Measurements from ENCODE around the gene NARF. TPM values are rescaled to one million over a fixed set of nuclear protein-coding genes. Genes with fewer than 3 reads are reported as not detected.

Gene NARF
- total and polyA plus RNA-seq, 2 donors from 2014 or later: 29.1 to 45.8 TPM

- Histone ChIP-seq H3K36me3 (ENCODE audit: control insufficient read depth in 2 of 3, insufficient read depth in 3 of 3, low read length in 3 of 3) (peaks cover 6 to 33% (median 18%) of the 10 kb centered on the region in 3 donors), H3K9ac (ENCODE audit: low read length in 3 of 3) (no peak overlapping the region), H3K4me3 (ENCODE audit: low read length in 3 of 3) (no peak overlapping the region), H3K4me1 (ENCODE audit: control insufficient read depth in 2 of 3, insufficient read depth in 2 of 3, low read depth in 1 of 3, low read length in 3 of 3) (no peaks in the 10 kb centered on the region), H3K9me3 (ENCODE audit: control insufficient read depth in 2 of 3, insufficient read depth in 1 of 3, low read length in 3 of 3) (no peaks in the 10 kb centered on the region), H3K27ac (ENCODE audit: low read depth in 2 of 2, low read length in 2 of 2) (no peak overlapping the region), H3K27me3 (ENCODE audit: control insufficient read depth, insufficient read depth, low read length) (no peaks in the 10 kb centered on the region)
- DNase-seq: no peak
- intact Hi-C loops (cut with DNase I): no loop called here
- no peak for FAIRE-seq
- TF ChIP-seq, protein P1, sequence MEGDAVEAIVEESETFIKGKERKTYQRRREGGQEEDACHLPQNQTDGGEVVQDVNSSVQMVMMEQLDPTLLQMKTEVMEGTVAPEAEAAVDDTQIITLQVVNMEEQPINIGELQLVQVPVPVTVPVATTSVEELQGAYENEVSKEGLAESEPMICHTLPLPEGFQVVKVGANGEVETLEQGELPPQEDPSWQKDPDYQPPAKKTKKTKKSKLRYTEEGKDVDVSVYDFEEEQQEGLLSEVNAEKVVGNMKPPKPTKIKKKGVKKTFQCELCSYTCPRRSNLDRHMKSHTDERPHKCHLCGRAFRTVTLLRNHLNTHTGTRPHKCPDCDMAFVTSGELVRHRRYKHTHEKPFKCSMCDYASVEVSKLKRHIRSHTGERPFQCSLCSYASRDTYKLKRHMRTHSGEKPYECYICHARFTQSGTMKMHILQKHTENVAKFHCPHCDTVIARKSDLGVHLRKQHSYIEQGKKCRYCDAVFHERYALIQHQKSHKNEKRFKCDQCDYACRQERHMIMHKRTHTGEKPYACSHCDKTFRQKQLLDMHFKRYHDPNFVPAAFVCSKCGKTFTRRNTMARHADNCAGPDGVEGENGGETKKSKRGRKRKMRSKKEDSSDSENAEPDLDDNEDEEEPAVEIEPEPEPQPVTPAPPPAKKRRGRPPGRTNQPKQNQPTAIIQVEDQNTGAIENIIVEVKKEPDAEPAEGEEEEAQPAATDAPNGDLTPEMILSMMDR (IDR thresholded peaks at IDR 0.05; ENCODE audit: borderline replicate concordance, extremely low read depth, insufficient read depth): no peak
Observed at GRCh38 chr17:82483836-82484235, 25.3 kb downstream of the NARF start.

DNA sequence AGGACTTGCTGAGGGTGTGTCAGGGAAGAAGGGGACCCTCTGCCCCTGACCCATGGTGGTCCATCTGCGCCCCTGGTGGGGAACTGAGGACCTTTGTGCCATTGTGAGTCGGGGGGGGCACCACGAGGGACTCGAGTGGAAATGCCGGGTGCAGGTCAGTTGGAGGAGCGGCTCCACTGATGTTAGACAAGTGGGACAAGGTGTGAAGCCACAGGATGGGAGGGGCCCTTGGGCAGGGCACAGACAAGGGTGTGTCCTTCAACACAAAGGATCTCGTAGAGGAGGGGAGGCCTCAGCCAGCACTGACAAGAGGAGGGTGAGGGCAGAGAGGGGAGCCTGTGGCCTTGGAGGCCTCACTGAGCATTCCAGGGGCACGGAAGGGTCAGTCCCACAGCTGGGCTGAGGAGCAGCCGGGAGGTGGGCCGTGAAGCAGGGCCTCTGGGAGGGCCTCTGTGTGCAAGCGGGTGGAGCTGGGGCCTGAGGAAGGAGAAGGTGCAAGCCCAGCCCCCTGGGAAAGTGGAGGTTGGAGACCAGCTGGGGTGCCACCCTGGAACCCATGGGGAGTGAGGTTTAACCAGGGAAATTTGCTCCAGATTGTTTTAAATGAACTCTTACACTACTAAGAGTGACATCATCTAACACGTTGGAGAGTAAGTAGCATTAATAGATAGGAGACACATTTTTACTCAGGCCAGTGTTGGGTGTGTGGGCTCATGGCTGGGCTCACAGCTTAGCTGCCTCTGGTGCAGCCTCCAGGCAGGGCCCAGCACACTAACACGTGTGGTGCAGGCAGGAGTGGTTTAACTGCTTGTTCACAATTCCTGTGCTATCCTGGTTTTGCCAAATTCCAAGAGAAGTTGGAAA, 27.9 kb downstream of the NARF start:
- H3K36me3 ChIP-seq (ENCODE audit: control insufficient read depth in 2 of 3, insufficient read depth in 3 of 3, low read length in 3 of 3): peaks cover 2 to 25% (median 14%) of the 10 kb centered on the region in 3 donors

GRCh38 chr17:82487910-82488309, 29.4 kb downstream of the NARF start:
- H3K4me3 ChIP-seq (ENCODE audit: low read length in 3 of 3): no peak overlapping the region
- FAIRE-seq (no peak), DNase-seq (no peak)
- H3K27me3 ChIP-seq (ENCODE audit: control insufficient read depth, insufficient read depth, low read length): no peaks in the 10 kb centered on the region
- TF ChIP-seq, protein P1 (IDR thresholded peaks at IDR 0.05; ENCODE audit: borderline replicate concordance, extremely low read depth, insufficient read depth): no peak
- H3K9ac ChIP-seq (ENCODE audit: low read length in 3 of 3): no peak overlapping the region
- H3K4me1 ChIP-seq (ENCODE audit: control insufficient read depth in 2 of 3, insufficient read depth in 2 of 3, low read depth in 1 of 3, low read length in 3 of 3): no peaks in the 10 kb centered on the region
- no peaks in the 10 kb centered on the region for H3K9me3 ChIP-seq (ENCODE audit: control insufficient read depth in 2 of 3, insufficient read depth in 1 of 3, low read length in 3 of 3)
- H3K36me3 ChIP-seq (ENCODE audit: control insufficient read depth in 2 of 3, insufficient read depth in 3 of 3, low read length in 3 of 3): peaks cover 2 to 25% (median 14%) of the 10 kb centered on the region in 3 donors
- no peak overlapping the region for H3K27ac ChIP-seq (ENCODE audit: low read depth in 2 of 2, low read length in 2 of 2)
- intact Hi-C loops (cut with DNase I): no loop called here

More for the DNA sequence above, 27.9 kb downstream of the NARF start:
- intact Hi-C loops (cut with DNase I): no loop called here
- FAIRE-seq (no peak), DNase-seq (no peak)
- Histone ChIP-seq H3K4me3 (ENCODE audit: low read length in 3 of 3) (no peak overlapping the region), H3K9ac (ENCODE audit: low read length in 3 of 3) (no peak overlapping the region), H3K27me3 (ENCODE audit: control insufficient read depth, insufficient read depth, low read length) (no peaks in the 10 kb centered on the region), H3K27ac (ENCODE audit: low read depth in 2 of 2, low read length in 2 of 2) (no peak overlapping the region), H3K9me3 (ENCODE audit: control insufficient read depth in 2 of 3, insufficient read depth in 1 of 3, low read length in 3 of 3) (no peaks in the 10 kb centered on the region), H3K4me1 (ENCODE audit: control insufficient read depth in 2 of 3, insufficient read depth in 2 of 3, low read depth in 1 of 3, low read length in 3 of 3) (no peaks in the 10 kb centered on the region)
- TF ChIP-seq, protein P1 (IDR thresholded peaks at IDR 0.05; ENCODE audit: borderline replicate concordance, extremely low read depth, insufficient read depth): no peak
